Esophagus squamous epithelium (tissue), 5 donors: ENCODE measurements around the gene MTURN. TPM values are rescaled to one million over a fixed set of nuclear protein-coding genes. Genes with fewer than 3 reads are reported as not detected.

ENCODE experiments used
- DNase-seq: peaks from one replicate; lab custom pipeline; 2025; lab: John Stamatoyannopoulos, UW
- H3K27ac ChIP-seq, 4 donors: fragments of 200-600 bp; sonication (generic); one replicate each; pipeline ENCODE4 v1.5.1; 2016 to 2019; ENCODE audit warnings: mild to moderate bottlenecking in 1 of 4
- H3K27me3 ChIP-seq, 4 donors: fragments of 200-600 bp; sonication (generic); 1 replicate in 3 of 4; 2 replicates in 1 of 4; pipeline versions ENCODE4 v1.5.1 to v1.6.0; 2017 to 2021; ENCODE audit warnings: antibody characterized with exemption in 1 of 4
- H3K36me3 ChIP-seq, 3 donors: fragments of 200-600 bp; sonication (generic); one replicate each; pipeline ENCODE4 v1.5.1; 2016 to 2019
- H3K4me1 ChIP-seq, 3 donors: fragments of 200-600 bp; sonication (generic); one replicate each; pipeline ENCODE4 v1.5.1; 2017 to 2019
- H3K4me3 ChIP-seq, 4 donors: fragments of 200-600 bp; sonication (generic); 1 replicate in 3 of 4; 2 replicates in 1 of 4; pipeline ENCODE4 v1.5.1; 2016 to 2019; ENCODE audit warnings: mild to moderate bottlenecking in 2 of 4, moderate library complexity in 1 of 4
- H3K9me3 ChIP-seq, 3 donors: fragments of 200-600 bp; sonication (generic); one replicate each; pipeline ENCODE4 v1.5.1; 2016 to 2019
- CTCF ChIP-seq, 6 experiments: fragments of 450-650 bp in 4 of 6; fragments of 200-600 bp in 2 of 6; sonication (generic) in 2 of 6; IDR thresholded peaks; one replicate each; pipeline ENCODE4 v1.5.1; 2016 to 2019; ENCODE audit warnings: antibody characterized with exemption in 6 of 6, mild to moderate bottlenecking in 4 of 6, moderate library complexity in 4 of 6
- POLR2A ChIP-seq, 4 donors: fragments of 450-650 bp; IDR thresholded peaks; one replicate each; pipeline ENCODE4 v1.6.1; 2017; ENCODE audit warnings: antibody characterized with exemption in 4 of 4, mild to moderate bottlenecking in 4 of 4, moderate library complexity in 3 of 4
- WGBS, 2 donors: methylation state at CpG; one replicate each; pipeline ENCODE4 v1.1.5; 2018; 5-methylcytosine and 5-hydroxymethylcytosine counted together
- intact Hi-C: fragments of 100-400 bp; cut with DNase I; formaldehyde crosslinking; loops from one replicate; pipeline ENCODE4 v1.15.0; 2022
- total RNA-seq, 4 donors: library from RNA; depleted of rRNA; stranded (reverse); fragments of >200 nt; gene quantifications; one replicate each; pipeline ENCODE4 v1.1.0, GENCODE V29; 2016
- donor health status: DM: yes; HTN: yes; CAD: no.

MTURN gene
- total RNA-seq, 4 donors from 2014 or later: 10.4 to 88.9 (median 18.6) TPM

GRCh38 chr7:30168835-30169573 lies 34.2 kb downstream of the MTURN start:
- Histone ChIP-seq H3K36me3 (no peaks in the 10 kb centered on the region), H3K9me3 (no peaks in the 10 kb centered on the region), H3K27me3 (no peaks in the 10 kb centered on the region), H3K27ac (peak overlapping the region in 3 of 4 donors; percentile 54 to 84 (median 54)), H3K4me1 (peaks cover 18 to 99% (median 54%) of the 10 kb centered on the region in 3 donors), H3K4me3 (no peak overlapping the region)
- TF ChIP-seq CTCF (IDR thresholded peaks at IDR 0.05) (peak in 1 of 6 experiments; percentile 9), POLR2A (IDR thresholded peaks at IDR 0.05) (no peak)
- intact Hi-C loops: loop anchor here (10.0 kb wide), 1 partner anchor 396 kb away; no protein-coding TSS in a partner anchor
- no peak for DNase-seq
- WGBS, 2 donors: 29 to 39% methylated on average over 15 to 16 of the region's 16 CpGs

- intact Hi-C loops: loop anchor here (10.0 kb wide), 1 partner anchor 395 kb away; no protein-coding TSS in a partner anchor
- H3K27me3 ChIP-seq: no peaks in the 10 kb centered on the region
- TF ChIP-seq CTCF (IDR thresholded peaks at IDR 0.05) (no peak), POLR2A (IDR thresholded peaks at IDR 0.05) (no peak)
- H3K27ac ChIP-seq: peak overlapping the region in 3 of 4 donors; percentile 6 to 84 (median 54)
- H3K4me1 ChIP-seq: peaks cover 18 to 99% (median 56%) of the 10 kb centered on the region in 3 donors
- no peak for DNase-seq
- H3K9me3 ChIP-seq: no peaks in the 10 kb centered on the region
- no peaks in the 10 kb centered on the region for H3K36me3 ChIP-seq
- H3K4me3 ChIP-seq: no peak overlapping the region
- WGBS, 2 donors: 74 to 83% methylated on average over 2 of the region's 2 CpGs
Observed at GRCh38 chr7:30169579-30169978, 34.8 kb downstream of the MTURN start.

- peaks cover 18 to 98% (median 47%) of the 10 kb centered on the region in 3 donors for H3K4me1 ChIP-seq
- intact Hi-C loops: no loop called here
Observed at GRCh38 chr7:30170476-30171205, 35.9 kb downstream of the MTURN start.

GRCh38 chr7:30171766-30172447 lies 37.1 kb downstream of the MTURN start:
- Histone ChIP-seq H3K9me3 (no peaks in the 10 kb centered on the region), H3K27ac (peak overlapping the region; percentile 67 to 88 (median 80)), H3K4me3 (no peak overlapping the region), H3K4me1 (peaks cover 10 to 94% (median 45%) of the 10 kb centered on the region in 3 donors), H3K36me3 (no peaks in the 10 kb centered on the region), H3K27me3 (no peaks in the 10 kb centered on the region)
- no peak for TF ChIP-seq CTCF (IDR thresholded peaks at IDR 0.05)
- no peak for TF ChIP-seq POLR2A (IDR thresholded peaks at IDR 0.05)
- WGBS, 2 donors: 58 to 78% methylated on average over 7 to 9 of the region's 9 CpGs
- intact Hi-C loops: no loop called here
- DNase-seq: no peak

More at GRCh38 chr7:30170476-30171205, 35.9 kb downstream of the MTURN start:
- DNase-seq: no peak
- no peak for TF ChIP-seq POLR2A (IDR thresholded peaks at IDR 0.05)
- TF ChIP-seq CTCF (IDR thresholded peaks at IDR 0.05): no peak
- 58 to 59% methylated on average over 6 of the region's 6 CpGs for WGBS, 2 donors
- Histone ChIP-seq H3K27ac (peak overlapping the region in 1 of 4 donors; percentile 84), H3K9me3 (no peaks in the 10 kb centered on the region), H3K36me3 (no peaks in the 10 kb centered on the region), H3K27me3 (no peaks in the 10 kb centered on the region), H3K4me3 (no peak overlapping the region)
